HG02759 (cell line): ENCODE measurements around the gene IFNA14.
"Not testable (repeated sequence)": the region's sequence is repeated elsewhere in the genome, so short reads cannot be mapped to it uniquely, and the experiment has no call there.

Experiments used
- ATAC-seq: cut with Tn5 transposase; IDR thresholded peaks from one replicate; pipeline ENCODE4 v1.9.1; 2021; ENCODE audit warnings: mild to moderate bottlenecking, moderate library complexity; ENCODE audit not compliant: unreplicated experiment

Gene IFNA14

GRCh38 chr9:21217211-21217610 lies 22.6 kb downstream of the IFNA14 start, which contains the start of gene IFNA16:
Gene IFNA16, minus strand, starts transcription at chr9:21217311. Its CDS starts 6 bp downstream, at chr9:21217305.
- not testable (repeated sequence) for ATAC-seq

- ATAC-seq, result peak; percentile 76
Observed at GRCh38 chr9:21213411-21214326, 26.1 kb downstream of the IFNA14 start.

DNA sequence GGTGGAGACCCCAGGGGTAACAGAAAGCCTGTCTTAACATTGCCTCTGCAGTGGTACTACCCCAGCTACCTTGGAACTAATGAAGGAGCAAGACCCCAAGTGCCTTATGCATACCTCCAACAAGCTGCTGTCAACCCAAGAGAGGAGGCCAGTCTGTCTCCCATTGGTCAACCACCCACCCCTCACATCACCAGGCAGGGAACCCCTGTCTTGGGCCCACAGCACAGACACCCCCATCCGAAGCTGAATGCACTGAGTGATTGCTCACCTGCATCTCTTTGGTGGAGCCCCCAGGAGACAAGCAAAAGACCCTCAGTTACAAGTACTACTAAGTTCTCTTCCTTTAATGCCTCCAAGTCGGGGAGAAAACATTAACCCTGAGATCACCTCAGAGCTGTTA lies 27.6 kb downstream of the IFNA14 start:
- not testable (repeated sequence) for ATAC-seq

DNA sequence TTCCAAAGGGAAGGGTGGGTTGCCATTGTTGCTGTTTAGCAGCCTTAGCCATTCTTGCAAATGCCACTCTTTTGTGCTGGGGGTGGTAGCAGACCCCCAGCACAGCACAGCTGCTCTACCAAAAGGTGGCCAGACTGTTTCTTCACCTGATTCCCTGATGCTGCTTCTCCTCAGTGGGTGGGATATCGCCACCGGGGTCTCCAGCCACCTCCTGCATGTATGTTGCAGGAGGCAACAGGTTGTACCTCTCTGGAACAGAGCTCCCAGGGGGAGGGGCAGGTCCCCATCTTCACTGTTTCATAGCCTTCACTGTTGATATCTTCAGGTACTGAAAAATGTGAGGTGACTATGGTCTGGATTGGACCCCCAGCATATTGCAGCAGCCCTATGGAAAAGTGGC lies 29.0 kb downstream of the IFNA14 start:
- not testable (repeated sequence) for ATAC-seq

- ATAC-seq, result no peak
Observed at GRCh38 chr9:21210311-21210710, 29.5 kb downstream of the IFNA14 start.

DNA sequence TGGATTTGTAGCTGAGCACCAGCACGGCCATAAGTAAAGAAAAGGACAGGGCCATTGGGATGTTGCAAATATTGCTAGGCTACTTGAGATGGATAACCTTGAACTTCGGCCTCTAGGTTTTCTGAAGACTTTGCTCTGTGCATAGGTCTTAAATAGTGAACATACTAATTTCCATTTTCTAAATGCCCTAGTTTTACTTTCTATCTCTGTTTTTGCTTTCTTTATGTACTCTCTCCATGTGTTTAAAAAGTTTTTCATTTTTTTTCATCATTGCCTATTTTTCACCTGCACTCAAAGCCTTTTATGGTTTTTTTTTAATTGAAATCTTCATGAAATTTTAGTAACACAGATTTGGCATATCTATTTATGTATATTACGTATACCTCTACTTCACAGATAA lies 32.8 kb downstream of the IFNA14 start, which contains the start of gene IFNA10:
TSS of gene IFNA10 (minus strand) at position 101 of the 400 bp plus-strand sequence. CDS start at position 55, 46 bp downstream.
- ATAC-seq, result not testable (repeated sequence)

- no peak for ATAC-seq
Observed at GRCh38 chr9:21205204-21205603, 34.6 kb downstream of the IFNA14 start.

- ATAC-seq, result not testable (repeated sequence)
Observed at GRCh38 chr9:21202105-21202504, 37.7 kb downstream of the IFNA14 start, which contains the start of gene IFNA7. Gene IFNA7, minus strand, starts transcription at chr9:21202205. Its CDS starts 40 bp downstream, at chr9:21202165.

DNA sequence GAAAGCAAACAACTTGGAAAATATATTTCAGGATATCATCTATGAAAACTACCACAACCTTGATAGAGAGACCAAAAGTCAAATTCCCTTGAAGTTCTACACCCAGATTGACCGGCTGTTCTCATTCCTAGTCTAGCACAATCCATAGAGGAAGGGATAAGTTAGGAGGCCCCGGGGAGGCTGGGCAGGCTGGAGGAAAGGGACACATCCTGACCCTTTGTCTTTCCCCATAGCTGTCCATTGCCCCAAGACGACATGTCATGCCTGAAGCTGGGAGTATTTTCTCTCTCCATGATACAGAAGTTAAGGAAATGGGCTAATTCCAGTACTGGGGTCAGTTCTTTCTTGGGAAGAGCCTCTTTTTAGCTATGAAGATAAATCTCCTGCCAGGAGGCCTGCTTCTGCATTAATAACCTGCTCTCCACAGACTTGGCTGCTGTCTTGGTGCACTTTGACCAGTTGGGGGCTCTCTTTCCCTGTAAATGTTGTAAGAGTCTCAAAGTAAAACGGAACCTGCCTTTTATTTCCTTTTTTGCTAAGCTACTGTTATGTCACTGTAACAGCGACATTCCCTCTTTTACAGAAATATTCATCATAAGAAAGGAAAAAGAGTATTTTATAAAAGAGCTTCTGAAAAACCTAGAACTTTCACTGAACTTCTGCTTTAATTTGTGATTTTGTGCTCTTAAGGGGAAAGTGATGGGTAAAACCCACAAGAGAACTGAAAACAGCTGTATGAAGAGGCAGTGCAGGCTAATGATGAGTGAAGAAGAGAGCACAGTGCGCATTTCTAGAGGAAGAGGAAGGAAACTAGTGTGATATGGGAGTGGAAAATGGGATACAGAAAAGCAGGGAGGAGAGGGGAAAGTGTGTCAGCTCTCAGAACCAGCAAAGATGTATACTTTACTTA lies 44.7 kb downstream of the IFNA14 start:
- ATAC-seq, result peak; percentile 96
